Measurements from ENCODE around the gene LENEP. TPM values are rescaled to one million over a fixed set of nuclear protein-coding genes. Genes with fewer than 3 reads are reported as not detected.

LENEP gene
- total RNA-seq, 1 experiment from 2014 or later: 0.18 TPM

GRCh38 chr1:154998818-154999570 is 5.6 kb downstream of the LENEP start:
- DNase-seq (ENCODE audit: low spot score): peak; percentile 60

- peak; percentile 56 for DNase-seq (ENCODE audit: low spot score)
These were observed 6.4 kb downstream of the LENEP start for GRCh38 chr1:154999571-155000410.

DNA sequence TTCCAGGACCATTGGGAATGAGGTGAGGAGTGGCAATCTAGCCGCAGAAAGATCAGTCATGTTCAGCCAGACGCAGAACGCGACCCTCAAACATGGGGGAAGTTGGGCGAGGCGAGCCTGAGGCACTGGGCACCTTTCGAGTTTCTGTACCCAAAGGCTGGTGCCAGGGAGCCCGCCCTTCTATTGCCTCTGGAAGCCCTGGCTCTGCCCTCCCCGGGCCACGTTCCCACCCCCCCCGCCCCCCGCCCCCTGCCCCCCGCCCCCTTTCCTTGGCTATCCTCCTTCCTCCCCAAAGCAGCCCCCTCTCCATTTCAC is 7.0 kb downstream of the LENEP start:
- peak; percentile 48 for DNase-seq (ENCODE audit: low spot score)

GRCh38 chr1:155000726-155001424 is 7.5 kb downstream of the LENEP start:
- peak; percentile 95 for DNase-seq (ENCODE audit: low spot score)

DNA sequence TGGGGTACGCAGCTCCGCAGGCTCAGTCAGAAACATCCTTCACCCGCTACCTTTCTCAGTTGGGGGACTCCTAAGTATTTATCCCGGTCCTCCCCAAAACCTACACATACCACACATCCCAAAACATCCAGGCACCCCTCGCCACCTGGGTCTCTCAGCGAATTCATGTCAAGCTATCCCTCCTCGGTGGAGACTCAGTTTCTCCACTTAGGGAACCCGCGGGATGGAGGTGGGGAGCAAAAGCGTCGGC is 8.0 kb downstream of the LENEP start:
- DNase-seq (ENCODE audit: low spot score): no peak

DNA sequence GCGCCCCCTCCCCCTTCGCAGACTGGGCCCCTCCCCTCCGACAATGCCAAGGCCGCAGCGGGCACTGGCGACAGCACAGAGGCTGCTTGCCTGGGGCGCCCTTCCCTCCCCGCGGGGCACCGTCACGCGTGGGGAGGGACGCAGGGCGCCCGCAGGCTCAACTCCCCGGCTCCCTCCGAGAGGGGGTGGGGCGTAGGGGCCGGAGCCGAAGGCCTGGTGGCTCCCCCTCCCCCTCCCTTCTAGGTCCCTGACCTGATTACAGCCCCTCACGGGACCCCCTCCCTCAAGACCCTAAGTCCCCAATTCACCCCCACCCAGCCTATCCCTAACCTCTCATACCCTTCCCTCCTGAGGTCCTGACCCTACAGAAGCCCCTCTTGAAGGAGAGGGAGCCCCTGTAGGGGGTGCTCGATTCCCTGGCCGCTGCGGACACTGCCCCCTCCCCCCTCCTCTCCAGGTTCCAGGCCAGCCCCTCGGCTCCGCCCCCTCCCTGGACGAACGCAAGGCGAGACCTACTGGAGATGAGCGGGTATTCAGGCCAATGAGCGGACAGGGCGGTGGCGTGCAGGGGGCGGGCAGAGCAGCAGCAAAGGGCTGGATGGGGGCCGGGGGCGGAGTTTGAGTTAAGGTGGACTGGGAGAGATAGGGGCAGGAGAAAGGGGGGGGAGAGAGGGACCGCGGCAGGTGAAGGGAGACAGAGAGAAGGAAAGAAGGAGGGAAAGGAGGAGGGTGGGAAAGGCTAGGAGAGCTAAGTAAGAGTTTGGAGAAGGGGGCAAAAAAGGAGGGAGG is 8.5 kb downstream of the LENEP start:
- DNase-seq (ENCODE audit: low spot score): peak; percentile 98

DNA sequence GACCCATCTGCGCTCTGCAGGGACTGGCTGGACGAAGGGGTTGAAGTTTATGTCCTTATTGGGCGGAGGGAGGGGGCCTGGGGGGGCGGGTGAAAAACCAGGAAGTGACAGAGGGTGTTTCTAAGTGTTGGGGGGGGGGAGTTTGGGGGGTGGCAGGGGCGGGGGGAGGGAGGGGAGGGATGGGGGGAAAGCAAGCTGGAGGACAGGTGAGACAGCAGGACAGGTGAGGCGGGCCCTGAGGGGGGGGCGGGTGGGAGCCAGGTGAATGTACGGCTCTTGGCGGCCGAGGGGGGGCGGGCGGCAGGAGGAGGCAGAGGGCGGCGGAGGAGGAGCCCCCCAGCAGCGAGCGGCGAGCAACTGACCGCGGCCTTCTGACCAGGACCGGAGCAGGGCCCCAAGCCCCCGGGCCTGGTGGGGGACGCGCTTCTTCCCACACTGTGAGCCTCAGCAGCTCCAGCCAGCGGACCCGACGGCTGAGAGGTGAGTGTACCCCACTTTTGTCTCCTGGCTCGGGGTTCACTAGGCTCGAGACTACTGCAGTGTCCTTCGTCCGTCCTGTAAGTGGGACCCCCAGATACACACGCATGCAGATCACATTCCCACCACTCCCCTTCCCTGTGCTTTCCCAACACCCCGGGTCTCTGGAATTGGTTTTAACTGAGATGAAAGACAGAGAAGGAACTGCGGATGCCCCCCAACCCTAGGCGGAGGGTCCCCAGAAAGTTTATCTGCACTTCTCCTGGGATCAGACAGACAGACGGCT is 9.3 kb downstream of the LENEP start, which contains the start of gene ZBTB7B:
Gene ZBTB7B (plus strand): TSS at position 339 of the 763 bp plus-strand sequence. CDS start 11,859 bp downstream, outside the sequence.
- DNase-seq (ENCODE audit: low spot score): peak; percentile 48

GRCh38 chr1:155003227-155003765 is 9.9 kb downstream of the LENEP start:
- peak; percentile 48 for DNase-seq (ENCODE audit: low spot score)

GRCh38 chr1:155003766-155004351 is 10.5 kb downstream of the LENEP start:
- peak; percentile 42 for DNase-seq (ENCODE audit: low spot score)

DNA sequence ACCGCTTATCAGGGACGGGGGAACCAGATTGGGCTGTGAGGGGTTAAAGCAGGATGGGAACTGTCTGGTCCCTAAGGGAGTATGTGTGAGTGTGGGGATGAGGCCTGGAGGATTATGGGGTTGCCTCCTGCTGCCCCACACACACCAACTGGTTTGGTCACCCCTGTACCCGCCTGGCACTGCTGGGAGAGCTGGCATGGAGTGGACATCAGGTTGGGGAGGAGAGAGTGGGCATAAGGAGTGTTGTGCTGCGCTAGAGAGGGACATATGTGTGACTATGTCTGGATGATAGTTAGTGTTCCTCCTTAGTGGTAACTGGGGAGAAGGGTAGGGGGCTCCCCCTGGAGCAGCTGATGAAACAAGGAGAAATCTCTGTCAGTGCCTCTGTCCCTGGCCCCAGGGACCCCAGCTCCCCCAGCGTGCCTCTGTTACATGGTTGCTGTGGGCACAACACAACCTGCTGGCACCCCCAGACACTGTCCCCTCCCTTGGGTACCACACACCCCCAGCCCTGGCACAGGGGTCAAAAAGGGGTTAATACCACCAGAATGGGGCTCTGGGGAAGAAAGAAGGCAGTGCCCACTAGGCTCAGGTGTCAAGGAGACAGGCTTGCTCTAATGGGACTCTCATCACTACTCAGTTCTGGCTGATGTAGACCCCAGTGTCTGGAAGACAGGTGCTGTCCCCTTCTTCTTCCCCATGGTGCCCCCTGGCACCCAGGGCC is 11.1 kb downstream of the LENEP start:
- DNase-seq (ENCODE audit: low spot score): peak; percentile 36

- no peak for DNase-seq (ENCODE audit: low spot score)
These were observed 12.0 kb downstream of the LENEP start for GRCh38 chr1:155005076-155006011.

DNA sequence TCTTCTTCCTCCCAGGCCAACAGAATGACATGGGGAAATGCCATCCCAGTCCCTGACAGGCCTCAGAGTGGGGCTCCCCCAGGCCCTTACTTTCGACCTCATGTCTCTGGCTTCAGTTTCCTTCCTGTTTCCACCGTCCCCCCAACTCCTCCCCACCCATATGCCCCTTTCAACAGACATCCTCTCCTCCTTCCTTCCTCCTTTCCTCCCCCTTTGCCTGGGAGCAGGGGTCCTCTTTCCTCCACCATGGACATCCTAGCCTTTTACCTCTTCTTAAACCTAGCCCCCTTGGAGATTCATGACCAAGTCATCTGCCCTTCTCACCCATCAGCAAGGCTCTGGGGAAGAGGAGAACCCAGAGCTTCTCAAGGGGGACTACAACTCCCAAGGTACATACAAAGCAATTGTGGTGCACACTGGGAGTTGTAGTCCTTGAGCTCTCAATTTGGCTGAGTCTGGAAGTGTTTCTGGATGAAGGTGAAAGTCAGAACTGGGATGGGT is 13.3 kb downstream of the LENEP start:
- DNase-seq (ENCODE audit: low spot score): no peak

DNA sequence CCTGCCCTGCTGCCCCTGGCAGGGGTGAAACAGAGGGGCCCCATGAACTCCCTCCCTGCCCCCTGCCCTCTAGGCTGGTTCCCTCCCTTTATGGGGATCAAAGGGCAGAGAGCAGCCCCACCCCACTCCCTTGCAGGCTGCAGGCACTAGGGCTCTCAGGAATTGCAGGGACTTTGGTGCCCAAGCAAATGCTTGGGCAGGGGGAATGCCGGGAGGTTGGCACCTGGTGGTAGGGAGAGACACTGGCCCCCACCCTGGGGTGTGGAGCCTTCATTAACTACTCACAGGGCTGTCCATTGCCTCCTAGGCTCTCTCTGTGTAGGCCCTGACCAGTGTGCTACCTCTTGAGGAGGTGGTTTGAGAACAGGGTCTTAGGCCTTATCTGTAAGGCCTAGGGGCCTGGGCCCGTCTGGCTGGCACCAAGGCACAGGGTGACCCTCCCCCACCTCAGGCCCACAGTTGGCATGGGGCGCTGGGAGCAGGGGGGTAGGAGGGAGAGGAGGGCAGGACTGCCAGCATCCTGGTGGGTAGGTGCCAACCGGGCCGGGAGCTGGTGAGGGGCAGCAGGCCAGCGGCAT is 14.0 kb downstream of the LENEP start:
- DNase-seq (ENCODE audit: low spot score): no peak

- no peak for DNase-seq (ENCODE audit: low spot score)
These were observed 14.9 kb downstream of the LENEP start for GRCh38 chr1:155008015-155008941.

- DNase-seq (ENCODE audit: low spot score): no peak
These were observed 15.9 kb downstream of the LENEP start for GRCh38 chr1:155009221-155009711.

DNA sequence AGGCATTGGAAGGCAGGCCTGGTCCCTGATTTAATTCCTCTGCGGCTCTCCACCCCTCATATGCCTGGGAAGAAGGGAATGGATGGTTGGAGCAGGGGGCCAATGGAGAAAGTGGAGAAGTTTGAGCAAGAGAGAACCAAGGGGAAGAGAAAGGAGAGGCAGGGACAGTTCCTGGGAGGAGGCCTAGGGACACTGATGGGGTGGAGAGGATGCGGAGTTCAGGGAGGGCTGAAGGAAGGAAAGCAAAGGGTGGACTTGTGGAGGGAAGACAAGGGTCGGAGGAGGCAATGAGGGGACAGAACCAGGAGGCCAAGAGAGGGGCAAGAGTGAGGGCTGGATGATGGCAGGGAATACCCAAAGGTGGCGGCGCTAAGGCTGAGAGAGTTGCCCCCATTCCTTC is 16.4 kb downstream of the LENEP start:
- DNase-seq (ENCODE audit: low spot score): no peak

All from HT-29 (cell line).